GM21717 (cell line): ENCODE results near the gene ZBTB45.

Experiments
- ATAC-seq: cut with Tn5 transposase; IDR thresholded peaks from one replicate; pipeline ENCODE4 v1.9.1; 2021; ENCODE audit warnings: mild to moderate bottlenecking, moderate library complexity; ENCODE audit not compliant: unreplicated experiment

Gene ZBTB45

DNA sequence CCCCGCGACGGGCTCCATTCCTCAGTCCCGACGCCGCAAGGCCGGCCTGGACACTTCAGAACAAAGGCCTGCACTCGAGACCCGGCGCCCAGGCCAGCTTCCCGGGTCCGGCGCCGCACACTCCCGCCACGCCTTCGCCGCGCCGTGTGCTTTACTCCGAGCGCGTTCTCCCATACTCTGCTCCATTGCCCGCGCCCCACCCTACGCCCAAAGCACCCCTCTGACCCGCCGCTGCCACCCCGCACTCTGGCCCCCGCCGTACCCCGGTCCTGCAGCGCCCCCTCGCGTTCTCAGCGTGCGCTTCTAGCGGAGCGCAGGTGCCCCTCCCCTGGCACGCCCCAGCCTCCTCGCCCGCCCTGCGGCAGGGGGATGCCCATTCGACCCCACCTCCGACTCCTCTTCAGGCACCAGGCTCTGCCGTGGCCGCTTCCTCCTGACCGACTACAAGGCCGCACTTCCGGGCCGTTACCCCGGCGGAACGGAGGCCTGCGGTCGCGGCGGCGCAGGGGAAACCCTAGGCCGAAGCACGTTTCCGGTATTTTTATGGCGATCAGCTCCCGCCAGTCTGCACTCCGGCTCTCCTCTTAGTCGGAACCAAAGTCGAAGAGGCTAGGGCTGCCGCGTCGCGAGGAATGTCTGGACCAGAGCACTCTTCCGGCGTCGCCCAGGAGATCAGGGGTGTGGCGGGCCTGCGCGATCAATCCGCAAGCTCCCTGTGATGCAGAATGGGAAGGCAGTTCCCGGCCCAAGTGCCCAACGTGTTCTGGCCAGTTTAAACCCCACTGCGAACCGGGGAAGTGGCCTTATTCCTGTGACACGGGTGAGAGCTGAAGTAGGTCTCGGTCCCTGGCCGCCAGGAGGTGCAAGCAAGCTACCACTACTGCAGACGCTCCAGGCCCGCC lies at the start of gene ZBTB45:
Gene ZBTB45, minus strand, starts transcription at position 456 of the 902 bp plus-strand sequence. CDS start 2,137 bp downstream, outside the sequence.
- peak; percentile 70 for ATAC-seq

DNA sequence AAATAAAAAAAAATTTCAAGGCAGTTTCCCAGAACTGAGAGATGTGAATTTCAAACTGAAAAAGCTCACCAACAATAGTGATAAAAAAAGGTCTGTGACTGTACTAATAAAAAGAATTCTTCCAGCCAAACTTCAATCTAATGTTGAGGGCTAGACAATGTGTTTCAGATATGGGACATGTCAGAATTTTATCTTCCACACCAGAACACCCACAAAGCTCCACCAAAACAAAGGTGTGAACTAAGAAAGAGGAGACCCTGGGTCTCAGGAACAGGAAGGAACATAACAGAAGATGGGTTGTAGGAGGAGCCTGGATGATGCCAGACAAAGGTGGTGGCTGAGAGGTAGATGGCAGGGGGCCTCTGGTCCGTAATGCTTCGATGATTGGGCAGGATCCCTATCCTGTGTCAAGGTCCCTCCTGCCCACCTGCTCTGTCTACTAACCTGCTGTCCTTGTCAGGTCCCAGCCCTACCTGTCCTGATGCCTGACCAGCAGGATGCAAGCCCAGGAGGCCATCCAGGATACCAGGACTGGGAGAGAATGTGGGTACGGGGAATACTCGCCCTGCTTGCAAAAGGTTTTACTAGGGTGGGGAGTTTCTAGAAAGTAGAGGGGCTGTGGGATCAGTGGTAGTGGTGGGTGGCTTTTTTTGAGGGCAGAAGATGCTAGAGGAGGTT lies 49.0 kb upstream of the ZBTB45 start:
- ATAC-seq, result no peak

DNA sequence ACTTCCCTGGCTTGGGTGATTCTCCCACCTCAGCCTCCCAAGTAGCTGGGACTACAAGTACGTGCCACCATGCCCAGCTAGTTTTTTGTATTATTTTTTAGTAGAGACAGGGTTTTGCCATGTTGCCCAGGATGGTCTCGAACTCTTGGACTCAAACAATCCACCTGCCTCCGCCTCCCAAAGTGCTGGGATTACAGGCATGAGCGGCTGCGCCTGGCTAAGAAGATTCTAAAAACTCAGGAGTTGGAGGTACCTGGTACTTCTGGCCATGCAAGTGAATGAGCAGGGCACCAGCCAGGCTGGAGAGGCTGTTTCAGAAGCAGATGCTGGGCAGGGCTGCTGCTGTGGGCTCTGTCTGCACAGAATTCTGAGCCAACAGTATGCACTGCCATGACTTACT lies 47.4 kb upstream of the ZBTB45 start:
- no peak for ATAC-seq

DNA sequence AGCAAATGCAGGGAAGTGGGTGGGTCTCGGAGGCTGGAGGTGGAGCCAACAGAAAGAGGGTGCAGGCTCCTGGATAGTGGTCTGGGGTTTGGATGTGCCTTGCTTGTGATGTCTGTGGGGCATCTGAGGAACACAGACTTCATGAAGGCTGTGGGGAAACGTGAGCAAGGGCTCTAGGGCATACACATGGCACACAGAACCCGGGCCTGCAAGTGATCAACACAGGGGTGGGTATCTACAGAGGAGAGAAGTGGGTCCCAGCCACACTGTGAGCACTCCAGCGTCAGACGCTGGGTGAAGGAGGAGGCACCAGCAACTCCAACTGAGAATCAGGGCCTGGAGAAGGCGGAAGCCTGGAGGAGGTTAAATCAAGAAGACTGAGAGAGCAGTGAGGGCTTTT lies 44.2 kb upstream of the ZBTB45 start:
- no peak for ATAC-seq

DNA sequence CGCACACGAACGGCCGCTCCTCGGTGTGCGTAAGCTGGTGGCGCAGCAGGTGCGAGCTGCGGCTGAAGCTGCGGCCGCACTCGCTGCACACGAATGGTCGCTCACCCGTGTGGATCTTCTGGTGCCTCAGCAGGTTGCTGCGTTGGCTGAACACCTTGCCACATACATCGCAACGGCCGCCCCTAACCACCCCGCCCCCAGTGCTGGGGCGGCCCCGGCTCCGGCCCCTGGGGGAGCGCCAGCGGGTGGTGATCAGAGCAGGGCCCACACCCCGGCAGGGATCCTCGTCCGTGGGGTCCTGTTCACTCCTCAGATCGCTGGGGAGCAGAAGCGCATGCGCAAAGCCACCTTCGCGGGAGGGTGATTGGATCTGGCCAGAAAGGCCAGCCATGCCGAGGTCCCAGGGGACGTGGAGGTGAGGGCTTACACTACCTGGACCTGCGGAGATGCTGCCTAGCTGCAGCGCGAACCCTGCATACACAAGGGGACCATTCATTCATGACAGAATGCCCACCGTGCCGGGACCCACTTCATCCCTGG lies 43.5 kb upstream of the ZBTB45 start:
- no peak for ATAC-seq

DNA sequence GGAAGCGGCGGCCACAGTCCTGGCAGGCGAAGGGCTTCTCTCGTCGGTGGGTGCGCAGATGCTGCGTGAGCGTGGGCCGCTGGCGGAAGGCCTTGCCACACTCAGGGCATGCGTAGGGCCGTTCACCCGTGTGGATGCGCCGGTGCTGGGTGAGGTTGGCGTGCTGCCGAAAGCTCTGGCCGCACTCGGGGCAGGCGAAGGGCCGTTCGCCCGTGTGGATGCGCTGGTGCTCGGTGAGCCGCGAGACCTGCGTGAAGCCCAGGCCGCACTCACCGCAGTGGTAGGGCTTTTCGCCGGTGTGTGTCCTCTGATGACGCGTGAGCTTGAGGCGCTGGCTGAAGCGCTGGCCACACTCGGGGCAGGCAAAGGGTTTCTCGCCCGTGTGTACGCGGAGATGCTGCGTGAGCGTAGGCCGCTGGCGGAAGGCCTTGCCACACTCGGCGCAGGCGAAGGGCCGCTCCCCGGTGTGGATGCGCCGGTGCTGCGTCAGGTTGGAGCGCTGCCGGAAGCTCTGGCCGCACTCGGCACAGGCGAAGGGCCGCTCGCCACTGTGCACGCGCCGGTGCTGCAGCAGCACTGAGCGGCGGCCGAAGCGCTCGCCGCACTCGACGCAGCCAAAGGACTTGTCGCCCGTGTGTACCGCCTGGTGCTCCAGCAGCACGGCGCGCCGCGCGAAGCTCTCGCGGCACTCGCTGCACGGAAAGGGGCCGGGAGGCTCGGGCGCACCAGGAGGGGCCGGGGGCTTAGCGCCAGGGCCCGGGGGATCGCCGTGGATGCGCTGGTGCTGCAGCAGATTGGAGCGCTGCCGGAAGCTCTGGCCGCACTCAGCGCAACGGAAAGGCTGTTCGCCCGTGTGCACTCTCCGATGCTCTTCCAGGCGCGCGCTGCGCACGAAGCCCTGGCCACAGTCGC lies 42.8 kb upstream of the ZBTB45 start:
- no peak for ATAC-seq

DNA sequence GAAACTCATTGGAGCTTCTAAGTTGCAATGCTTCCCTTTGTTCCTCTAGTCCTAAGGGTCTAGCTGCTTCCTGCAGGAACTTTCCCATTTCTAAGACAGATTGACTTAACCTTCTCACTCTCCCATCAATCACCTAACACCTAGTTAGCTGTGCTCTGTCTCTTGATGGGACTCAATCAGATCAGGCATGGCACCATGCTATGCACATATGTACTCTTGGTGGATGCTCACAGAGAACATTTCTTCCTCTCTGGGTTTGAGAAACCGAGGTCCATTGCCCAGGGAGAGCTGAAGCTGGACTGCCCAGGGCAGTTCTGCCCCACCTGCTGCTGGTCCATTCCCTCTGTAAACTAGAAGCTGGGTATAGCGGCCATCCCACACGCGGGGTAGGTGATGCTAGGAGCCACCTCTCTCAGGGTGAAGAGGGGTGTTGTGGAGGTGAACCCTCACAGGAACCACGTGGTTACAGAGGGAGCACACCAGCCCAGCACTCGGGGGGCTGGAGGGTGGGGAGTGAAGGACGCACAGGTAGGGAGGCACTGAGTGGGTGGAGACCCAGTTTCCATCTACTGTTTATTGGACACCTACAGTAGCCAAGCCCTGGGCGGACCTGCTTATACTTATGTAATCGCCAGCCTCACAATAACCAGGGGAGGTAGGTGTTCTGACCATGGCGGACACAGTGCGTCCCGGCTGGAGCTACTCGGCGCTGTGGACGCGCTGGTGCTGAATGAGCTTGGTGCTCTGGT lies 41.9 kb upstream of the ZBTB45 start:
- ATAC-seq, result no peak

DNA sequence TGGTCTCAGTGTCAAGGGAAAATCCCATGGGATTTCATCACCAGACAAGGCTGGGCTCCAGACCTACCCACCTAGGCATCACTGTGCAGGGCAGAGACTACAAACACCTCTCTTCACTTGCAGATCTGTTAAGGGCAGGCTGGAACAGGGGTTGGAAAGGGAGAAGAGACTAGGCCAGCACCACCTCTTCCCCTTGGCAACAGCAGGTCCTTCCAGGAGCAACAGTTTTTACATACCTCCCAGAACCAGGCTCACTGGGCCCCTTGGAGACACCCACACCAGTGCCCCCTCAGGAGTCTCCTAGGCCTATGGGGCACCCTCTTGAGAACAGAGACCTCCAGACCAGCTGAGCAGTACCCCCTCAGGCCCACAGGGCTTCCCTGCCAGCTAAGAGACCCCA lies 41.3 kb upstream of the ZBTB45 start:
- no peak for ATAC-seq

DNA sequence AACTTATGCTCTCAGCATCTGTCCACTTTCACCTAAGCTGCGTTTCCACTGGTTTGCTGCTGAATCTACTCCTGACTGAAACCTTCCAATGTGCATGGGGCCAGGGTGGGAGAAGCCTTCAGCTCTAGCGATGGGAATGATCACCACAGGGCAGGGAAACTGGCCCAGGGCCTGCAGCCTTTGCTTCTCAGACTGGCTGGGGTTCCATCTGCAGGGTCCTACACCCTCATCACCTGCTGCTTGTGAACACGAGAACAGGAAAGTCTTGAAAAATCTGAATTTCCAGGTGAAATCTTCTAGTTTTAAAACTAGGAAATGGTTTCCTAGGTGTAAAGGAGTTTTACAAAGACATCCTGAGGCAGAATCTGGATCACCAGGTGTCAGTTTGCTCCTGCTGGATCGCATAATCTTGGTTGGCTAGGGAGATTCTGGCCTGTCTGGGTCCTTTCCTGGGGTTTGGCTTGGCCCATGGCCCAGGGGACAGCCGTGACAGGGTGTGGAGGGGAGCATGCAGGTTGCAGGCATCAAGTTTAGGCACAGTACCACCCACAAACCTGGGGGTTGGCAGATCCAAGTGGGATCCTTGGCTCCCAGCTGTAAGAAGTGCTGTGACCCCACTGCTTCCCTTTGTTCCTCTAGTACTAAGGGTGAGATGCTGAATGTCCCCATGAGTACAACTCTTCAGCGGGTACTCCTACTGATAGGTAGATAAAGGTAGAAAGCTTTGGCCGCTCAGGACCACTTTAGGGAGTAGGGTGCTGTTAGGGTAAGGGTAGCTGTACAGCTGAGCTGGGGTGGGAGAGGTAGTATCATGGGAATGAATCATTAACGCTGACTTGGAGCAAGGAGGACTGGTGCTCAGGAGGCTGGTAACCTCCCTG lies 40.6 kb upstream of the ZBTB45 start:
- no peak for ATAC-seq

DNA sequence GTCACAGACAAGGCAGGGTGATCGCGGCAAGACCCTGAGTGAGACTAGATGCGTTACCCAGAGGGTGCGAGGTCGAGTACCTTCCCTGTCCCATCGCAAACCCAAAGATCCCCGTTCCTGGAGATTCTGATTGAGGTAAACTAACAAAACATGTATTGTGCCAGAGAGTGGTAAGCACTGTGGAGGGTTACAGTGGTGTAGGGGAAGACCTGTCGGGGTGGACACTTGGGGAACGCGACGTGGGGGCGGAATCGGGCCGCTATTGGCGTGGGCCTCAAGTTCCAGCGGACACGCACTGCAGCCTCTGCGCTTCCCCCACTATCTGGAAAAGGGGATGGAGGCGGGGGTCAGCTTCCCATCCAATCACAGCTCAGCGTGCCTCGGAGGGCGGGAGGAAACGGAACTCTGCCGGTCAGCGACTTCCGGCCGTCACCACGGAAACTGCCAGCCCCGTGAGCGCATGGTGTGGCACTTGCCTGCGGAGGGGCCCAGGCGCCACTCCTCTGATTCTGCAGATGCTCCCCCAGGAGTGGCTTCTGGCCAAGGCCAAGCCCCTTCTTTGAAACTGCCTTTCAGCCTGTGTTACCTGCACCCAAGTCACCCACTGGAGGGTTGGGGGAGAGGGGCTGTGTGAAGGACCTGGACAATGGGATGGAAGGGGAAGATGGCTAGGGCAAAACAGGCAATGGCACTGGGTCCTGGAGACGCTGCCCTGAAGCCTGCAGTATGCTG lies 39.8 kb upstream of the ZBTB45 start:
- no peak for ATAC-seq

DNA sequence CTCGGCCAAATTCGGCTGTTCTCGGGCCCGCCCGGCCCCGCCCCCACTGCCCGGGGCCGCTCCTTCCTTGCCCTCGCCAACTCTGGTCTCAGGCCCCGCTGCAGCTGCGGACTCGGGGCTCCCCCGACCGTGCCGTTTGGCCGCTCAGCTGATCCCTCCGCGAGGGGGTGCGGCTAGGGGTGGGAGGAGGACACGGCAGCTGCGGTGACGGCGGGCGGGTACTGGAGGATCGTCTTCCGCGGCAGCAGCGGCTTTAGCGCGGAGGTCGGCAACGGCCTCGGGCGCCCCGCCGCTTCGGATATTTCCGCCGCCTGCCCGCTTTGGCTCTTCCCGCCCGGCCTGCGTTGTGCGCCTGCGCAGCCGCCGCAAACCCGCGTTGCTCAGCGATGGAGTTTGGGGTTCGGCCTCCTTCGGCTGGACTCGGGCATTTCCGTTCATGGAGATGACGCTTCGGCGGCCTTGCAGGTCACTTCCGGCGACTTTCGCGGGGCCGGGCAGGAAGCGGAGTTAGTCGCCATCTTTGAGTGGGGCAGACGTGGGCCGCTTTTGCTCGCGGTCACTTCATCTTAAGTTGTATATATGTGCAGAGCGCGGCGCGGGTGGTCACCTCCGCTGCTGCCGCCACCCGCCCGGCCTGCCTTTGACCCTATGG lies 39.1 kb upstream of the ZBTB45 start:
- ATAC-seq, result peak; percentile 44

DNA sequence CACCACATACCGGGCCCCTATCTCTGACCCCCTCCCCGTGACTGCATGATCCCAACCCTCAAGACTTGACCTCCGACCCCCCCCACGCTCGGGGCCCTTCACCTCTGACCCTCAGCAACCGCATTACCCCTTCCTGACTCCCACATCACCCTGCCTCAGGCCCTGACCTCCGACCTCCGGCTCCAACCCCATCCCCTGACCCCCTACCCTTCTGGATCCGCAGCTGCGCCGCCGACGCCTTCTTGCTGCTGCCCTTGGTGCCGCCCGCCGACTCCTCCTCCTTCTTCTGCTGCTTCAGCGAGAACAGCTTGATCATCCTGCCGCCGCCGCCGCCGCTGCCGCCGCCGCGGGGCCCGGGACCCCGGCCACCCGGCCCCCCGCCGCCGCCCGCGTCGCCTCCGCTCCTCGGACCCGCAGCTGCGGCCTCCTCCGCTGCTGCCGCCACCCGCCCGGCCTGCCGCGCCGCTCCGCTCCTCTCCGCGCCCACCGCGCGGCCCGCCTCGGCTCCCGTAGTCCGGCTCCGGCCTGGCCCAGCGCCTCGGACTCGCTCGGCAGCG lies 38.5 kb upstream of the ZBTB45 start, which contains the start of gene UBE2M:
Gene UBE2M, minus strand, starts transcription at position 546 of the 557 bp plus-strand sequence. Its CDS starts 230 bp downstream, at position 316.
- ATAC-seq, result no peak

DNA sequence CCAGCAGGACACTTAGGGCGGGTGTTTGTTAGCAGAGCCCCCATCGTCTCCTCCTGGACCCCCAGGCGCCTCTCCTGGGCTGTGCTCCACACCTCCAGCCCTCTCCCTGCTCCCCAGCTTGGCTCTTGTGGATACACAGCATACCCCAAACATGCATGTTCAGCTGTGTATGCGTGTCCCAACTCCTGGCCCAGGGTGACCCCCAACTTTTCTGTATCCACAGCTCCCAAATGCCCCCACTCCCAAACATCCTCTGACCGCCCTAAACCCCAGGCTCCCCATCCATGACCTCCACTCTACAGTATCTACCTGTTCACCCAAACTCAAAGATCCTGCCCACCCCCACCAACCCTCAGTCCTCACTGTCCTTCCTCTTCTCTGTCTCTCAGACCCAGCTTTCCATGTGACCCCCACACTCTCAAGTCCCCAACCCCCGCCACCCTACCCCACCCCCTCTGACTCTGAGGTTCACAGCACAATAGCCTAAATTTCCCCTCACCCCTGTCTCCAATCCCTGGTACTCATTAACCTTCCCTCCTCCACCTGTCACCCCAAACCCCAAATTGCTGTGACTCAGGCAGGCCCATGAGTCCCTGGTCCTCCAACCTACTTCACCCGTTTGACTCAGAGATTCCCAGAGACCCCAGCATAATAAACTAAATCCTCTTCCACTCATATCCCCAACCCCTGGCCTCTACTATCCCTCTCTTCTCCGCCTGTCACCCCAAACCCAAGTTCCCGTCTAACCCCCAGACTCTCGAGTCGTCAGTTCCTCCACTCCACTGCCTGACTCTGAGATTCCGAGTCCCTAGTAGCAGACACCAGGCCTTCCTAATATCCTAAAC lies 37.8 kb upstream of the ZBTB45 start:
- no peak for ATAC-seq

DNA sequence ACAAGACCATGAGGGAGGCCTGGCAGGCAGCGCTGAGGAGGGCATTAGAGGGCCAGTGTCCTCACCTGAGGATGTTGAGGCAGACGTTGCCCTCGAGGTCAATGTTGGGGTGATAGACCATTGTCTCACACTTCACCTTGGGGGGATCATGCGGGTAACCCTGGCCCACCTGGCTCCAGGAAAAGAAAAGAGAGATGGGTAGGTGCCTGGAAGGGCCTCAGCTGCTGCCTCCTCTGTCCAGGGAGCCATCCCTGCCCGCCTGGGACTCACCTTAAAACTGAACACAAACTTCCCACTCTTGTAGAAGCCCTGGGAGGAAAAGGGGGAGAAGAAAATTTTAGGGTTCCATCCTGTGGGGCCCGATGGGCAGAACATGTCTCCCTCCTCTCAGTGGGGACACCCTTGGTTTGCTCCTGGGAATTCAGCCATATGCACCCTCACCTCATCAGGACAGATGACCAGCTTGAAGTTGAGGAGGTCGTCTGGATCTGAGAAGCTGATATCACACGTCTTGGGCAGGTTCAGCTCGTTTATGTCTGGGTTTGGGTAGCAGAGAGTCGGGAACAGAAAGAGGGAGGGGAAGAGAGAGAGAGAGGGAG lies 37.1 kb upstream of the ZBTB45 start:
- no peak for ATAC-seq

DNA sequence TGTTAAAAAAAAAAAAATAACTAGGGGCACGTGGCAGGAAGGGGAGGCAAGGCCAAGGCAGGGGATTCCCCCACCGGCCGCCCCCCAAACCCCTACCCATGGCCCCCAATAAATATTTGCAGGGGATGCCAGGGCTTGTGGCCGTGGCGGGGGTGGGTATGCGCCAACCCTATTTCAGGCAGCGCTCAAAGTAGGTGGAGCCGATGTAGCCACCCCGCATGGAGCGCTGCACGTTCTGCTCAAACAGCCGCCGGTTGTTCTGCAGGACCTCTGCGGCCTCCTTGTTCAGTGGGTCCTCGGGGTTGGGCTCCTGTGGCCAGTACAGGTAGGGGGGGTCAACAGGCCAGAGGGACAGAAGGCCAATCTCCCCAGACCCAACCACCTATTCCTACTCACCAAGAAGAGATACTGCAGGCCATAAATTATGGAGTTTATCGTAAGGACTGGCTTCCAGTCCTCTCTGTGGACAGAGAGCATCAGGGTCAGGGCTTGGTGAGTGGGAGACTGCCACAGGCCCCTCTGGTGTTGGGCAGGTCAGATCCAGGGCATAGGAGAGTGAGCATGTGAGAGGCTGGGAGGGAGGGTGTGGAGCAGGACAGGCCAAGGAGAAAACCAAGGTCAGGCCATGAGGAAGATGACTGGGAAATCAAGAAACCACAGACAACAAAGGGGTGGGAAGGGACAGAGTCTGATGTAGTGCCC lies 36.5 kb upstream of the ZBTB45 start:
- ATAC-seq, result no peak
